Measurements from ENCODE around the gene KMT2B.

DNA sequence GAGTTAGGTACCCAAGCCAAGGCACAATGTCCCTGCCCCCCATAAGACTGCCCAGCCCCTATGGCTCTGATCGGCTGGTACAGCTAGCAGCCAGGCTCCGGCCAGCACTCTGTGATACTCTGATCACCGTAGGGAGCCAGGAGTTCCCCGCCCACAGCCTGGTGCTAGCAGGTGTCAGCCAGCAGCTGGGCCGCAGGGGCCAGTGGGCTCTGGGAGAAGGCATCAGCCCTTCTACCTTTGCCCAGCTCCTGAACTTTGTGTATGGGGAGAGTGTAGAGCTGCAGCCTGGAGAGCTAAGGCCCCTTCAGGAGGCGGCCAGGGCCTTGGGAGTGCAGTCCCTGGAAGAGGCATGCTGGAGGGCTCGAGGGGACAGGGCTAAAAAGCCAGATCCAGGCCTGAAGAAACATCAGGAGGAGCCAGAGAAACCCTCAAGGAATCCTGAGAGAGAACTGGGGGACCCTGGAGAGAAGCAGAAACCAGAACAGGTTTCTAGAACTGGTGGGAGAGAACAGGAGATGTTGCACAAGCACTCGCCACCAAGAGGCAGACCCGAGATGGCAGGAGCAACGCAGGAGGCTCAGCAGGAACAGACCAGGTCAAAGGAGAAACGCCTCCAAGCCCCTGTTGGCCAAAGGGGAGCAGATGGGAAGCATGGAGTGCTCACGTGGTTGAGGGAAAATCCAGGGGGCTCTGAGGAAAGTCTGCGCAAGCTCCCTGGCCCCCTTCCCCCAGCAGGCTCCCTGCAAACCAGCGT, 3.0 kb upstream of the KMT2B start:
- TF ChIP-seq RAD21 (IDR thresholded peaks at IDR 0.05; ENCODE audit: low read depth) (no peak), NFIC (IDR thresholded peaks at IDR 0.05) (no peak), YY1 (IDR thresholded peaks at IDR 0.05; ENCODE audit: low read depth) (no peak), TAF1 (IDR thresholded peaks at IDR 0.05; ENCODE audit: low read depth) (no peak), REST (IDR thresholded peaks at IDR 0.05; ENCODE audit: low read depth) (no peak), EP300 (IDR thresholded peaks at IDR 0.05; ENCODE audit: borderline replicate concordance) (no peak), TEAD4 (IDR thresholded peaks at IDR 0.05) (no peak)
- TF ChIP-seq, protein P1, sequence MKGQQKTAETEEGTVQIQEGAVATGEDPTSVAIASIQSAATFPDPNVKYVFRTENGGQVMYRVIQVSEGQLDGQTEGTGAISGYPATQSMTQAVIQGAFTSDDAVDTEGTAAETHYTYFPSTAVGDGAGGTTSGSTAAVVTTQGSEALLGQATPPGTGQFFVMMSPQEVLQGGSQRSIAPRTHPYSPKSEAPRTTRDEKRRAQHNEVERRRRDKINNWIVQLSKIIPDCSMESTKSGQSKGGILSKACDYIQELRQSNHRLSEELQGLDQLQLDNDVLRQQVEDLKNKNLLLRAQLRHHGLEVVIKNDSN (IDR thresholded peaks at IDR 0.05): no peak
